Duodenal mucosa (tissue), 2 donors: ENCODE data around the gene MYO16.

Experiments used
- H3K27ac ChIP-seq: one replicate; pipeline ENCODE4 v1.7.0; 2013; ENCODE audit warnings: low read depth, low read length
- H3K27me3 ChIP-seq, 2 donors: one replicate each; pipeline ENCODE4 v1.7.0; 2013; ENCODE audit warnings: low read length in 2 of 2, control low read depth in 1 of 2; ENCODE audit not compliant: insufficient read depth in 2 of 2, control insufficient read depth in 1 of 2
- H3K36me3 ChIP-seq, 2 donors: one replicate each; pipeline ENCODE4 v1.7.0; 2013; ENCODE audit warnings: low read length in 2 of 2, control low read depth in 1 of 2; ENCODE audit not compliant: insufficient read depth in 2 of 2, control insufficient read depth in 1 of 2
- H3K4me1 ChIP-seq, 2 donors: one replicate each; pipeline ENCODE4 v1.7.0; 2013; ENCODE audit warnings: low read length in 2 of 2, control low read depth in 1 of 2; ENCODE audit not compliant: insufficient read depth in 2 of 2, control insufficient read depth in 1 of 2
- H3K4me3 ChIP-seq, 2 donors: one replicate each; pipeline ENCODE4 v1.7.0; 2013; ENCODE audit warnings: low read length in 2 of 2, low read depth in 1 of 2
- H3K9ac ChIP-seq, 2 donors: one replicate each; pipeline ENCODE4 v1.7.0; 2013; ENCODE audit warnings: low read length in 2 of 2, low read depth in 1 of 2
- H3K9me3 ChIP-seq, 2 donors: one replicate each; pipeline ENCODE4 v1.7.0; 2013; ENCODE audit warnings: low read length in 2 of 2, control low read depth in 1 of 2; ENCODE audit not compliant: control insufficient read depth in 1 of 2

MYO16 gene

DNA sequence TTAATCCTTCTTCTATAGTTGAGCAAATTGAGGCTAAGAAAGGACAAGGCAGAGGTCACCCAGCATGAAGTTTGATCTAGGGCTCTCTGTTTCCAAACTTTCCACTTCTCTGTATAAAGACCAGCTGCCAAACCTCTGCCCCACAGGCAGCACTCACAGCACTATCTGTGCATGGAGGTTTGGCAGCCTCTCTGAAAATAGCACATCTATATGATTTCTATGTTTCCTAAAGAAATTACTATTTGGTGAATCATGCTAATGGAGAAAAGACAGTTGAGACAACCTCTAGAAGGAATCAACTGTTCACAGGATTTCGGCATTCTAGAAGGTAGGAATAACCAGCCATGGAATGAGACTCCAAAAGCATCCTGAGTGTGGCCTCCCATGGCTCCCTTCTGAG is 602.5 kb downstream of the MYO16 start:
- Histone ChIP-seq H3K27ac (no peak overlapping the region), H3K27me3 (no peaks in the 10 kb centered on the region), H3K4me3 (no peak overlapping the region), H3K36me3 (no peaks in the 10 kb centered on the region), H3K4me1 (no peaks in the 10 kb centered on the region), H3K9ac (no peak overlapping the region), H3K9me3 (no peaks in the 10 kb centered on the region)

DNA sequence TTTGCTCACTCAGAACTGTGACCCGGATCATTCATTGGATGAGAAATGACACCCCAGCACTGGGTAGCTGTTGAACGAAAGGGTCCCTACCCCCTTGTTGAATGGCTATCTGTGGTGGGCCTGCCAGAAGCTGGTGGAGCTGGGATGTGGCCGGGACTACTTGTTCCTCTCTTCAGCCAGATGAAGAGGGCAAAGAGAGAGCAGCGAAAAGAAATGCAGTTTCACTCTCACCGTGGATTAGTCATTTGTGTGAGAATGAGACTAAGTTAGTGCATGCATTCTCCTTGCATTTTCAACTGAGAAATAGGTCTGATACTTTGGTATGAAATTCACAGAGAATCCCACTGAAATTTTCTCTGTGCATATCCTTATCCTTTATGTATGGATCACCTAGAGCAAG is 603.9 kb downstream of the MYO16 start:
- Histone ChIP-seq H3K36me3 (no peaks in the 10 kb centered on the region), H3K9ac (no peak overlapping the region), H3K27me3 (no peaks in the 10 kb centered on the region), H3K27ac (no peak overlapping the region), H3K4me1 (no peaks in the 10 kb centered on the region), H3K9me3 (no peaks in the 10 kb centered on the region), H3K4me3 (no peak overlapping the region)

DNA sequence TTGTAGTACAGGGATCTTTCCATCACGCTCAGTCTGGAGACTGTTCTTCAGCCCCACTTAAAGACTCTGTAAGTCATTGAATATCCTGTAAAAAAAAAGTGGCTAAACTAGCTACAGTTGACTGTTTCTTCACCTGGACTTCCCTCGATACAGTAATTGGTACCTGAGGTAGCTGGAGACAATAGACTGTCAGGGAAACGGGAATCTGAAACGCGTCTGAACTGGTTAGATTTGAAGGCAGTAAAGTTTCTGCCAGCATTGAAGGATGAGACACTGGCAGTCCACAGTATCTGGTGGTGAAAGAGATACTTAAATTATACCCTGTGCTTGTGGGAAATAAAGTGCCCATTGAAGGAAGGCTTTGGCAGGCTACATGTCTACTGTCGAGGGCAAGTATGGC is 606.5 kb downstream of the MYO16 start:
- no peaks in the 10 kb centered on the region for H3K4me1 ChIP-seq
- H3K9ac ChIP-seq, result no peak overlapping the region
- H3K9me3 ChIP-seq, result no peaks in the 10 kb centered on the region
- H3K36me3 ChIP-seq, result no peaks in the 10 kb centered on the region
- no peak overlapping the region for H3K27ac ChIP-seq
- H3K27me3 ChIP-seq, result no peaks in the 10 kb centered on the region
- H3K4me3 ChIP-seq, result no peak overlapping the region

DNA sequence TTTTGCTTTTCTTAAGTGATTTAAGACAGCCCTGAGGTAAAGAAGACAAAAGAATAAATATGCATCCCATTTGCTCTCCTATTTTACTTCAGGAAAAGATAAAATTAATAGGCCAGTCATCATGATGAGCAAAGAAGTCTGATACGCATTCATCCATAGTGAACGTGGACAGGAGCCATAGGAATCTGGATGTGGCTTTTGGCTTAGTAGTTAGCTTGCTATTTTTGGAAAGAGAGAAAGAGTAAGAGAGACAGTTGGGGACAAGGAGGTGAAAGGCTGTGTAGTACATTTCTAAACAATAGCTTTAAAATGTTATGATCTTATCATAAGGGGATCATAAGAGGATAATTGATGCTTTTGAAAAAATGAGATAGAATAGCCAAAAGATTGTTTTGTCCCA is 611.7 kb downstream of the MYO16 start:
- no peak overlapping the region for H3K4me3 ChIP-seq
- no peak overlapping the region for H3K9ac ChIP-seq
- no peaks in the 10 kb centered on the region for H3K36me3 ChIP-seq
- no peaks in the 10 kb centered on the region for H3K4me1 ChIP-seq
- no peaks in the 10 kb centered on the region for H3K9me3 ChIP-seq
- H3K27ac ChIP-seq, result no peak overlapping the region
- H3K27me3 ChIP-seq, result no peaks in the 10 kb centered on the region

DNA sequence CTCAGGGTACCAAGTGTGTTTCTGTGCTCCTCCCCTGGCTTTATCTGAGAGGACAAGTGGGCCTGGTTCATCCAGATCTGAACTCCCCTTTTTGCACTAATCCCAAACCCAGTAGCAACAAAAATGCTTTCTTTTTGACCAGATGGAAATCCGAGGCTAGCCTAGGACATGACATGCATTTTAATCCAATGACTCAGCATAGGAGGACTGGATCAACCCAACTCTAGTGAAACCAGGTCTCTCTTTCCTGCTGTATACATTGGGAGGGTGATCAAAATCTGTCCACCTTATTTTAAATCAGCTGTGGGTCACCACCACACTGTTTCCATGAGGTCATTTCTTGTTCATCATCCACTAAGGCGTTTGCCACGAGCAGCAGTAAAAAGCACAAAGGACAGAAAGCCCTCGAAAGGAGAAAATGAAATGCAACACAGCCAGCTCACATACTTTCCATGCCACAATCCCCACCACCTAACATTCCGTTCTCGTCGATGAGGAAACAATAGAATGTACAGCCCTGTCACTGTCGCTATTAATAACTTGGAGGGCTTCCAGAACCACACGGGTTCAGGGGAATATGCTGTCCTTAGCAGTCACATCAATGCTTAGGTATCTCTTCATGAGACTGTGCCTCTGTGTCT is 614.0 kb downstream of the MYO16 start:
- Histone ChIP-seq H3K36me3 (no peaks in the 10 kb centered on the region), H3K4me1 (no peaks in the 10 kb centered on the region), H3K9me3 (no peaks in the 10 kb centered on the region), H3K9ac (no peak overlapping the region), H3K27me3 (no peaks in the 10 kb centered on the region), H3K4me3 (no peak overlapping the region), H3K27ac (no peak overlapping the region)

DNA sequence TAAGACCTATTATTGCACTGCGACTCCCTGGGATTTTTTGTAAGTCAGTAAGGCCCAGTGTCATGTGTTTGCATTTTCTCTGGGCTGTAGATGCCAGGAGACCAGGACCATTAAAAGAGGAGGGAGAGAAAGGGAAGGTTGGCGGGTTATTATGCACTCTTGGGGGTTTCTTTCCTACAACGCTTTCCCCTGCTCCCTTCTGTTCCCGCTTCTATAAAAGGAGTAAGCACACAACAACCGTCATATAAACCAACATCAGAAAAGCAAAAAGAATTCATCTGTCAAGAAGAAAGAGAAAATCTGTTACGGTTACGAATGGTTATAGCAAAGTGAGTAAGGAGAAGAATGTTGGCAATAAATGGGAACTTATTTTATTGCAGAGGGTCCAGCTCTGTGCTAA is 615.2 kb downstream of the MYO16 start:
- Histone ChIP-seq H3K9me3 (no peaks in the 10 kb centered on the region), H3K4me3 (no peak overlapping the region), H3K9ac (no peak overlapping the region), H3K4me1 (no peaks in the 10 kb centered on the region), H3K36me3 (no peaks in the 10 kb centered on the region), H3K27ac (no peak overlapping the region), H3K27me3 (no peaks in the 10 kb centered on the region)

DNA sequence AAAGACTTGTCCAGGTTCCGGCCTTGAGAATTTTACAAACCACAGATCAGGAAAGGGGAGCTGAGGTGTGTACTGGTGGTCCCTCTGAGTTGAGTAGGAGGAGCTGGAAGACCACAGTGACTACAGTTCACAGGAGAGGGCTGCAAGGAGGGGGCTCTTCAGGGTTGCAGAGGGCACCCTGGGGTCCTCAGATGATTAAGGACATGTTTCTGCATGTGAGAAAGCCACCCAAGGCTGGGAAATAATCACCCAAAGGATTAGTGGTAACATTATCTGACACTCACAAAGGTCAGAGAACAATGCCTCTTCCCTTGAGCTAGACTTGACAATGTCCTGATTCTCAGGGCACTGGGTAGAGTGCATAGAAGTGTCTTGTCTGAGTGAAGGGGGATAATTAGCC is 616.6 kb downstream of the MYO16 start:
- H3K36me3 ChIP-seq, result no peaks in the 10 kb centered on the region
- no peaks in the 10 kb centered on the region for H3K4me1 ChIP-seq
- no peak overlapping the region for H3K9ac ChIP-seq
- H3K4me3 ChIP-seq, result no peak overlapping the region
- H3K9me3 ChIP-seq, result no peaks in the 10 kb centered on the region
- no peak overlapping the region for H3K27ac ChIP-seq
- no peaks in the 10 kb centered on the region for H3K27me3 ChIP-seq

DNA sequence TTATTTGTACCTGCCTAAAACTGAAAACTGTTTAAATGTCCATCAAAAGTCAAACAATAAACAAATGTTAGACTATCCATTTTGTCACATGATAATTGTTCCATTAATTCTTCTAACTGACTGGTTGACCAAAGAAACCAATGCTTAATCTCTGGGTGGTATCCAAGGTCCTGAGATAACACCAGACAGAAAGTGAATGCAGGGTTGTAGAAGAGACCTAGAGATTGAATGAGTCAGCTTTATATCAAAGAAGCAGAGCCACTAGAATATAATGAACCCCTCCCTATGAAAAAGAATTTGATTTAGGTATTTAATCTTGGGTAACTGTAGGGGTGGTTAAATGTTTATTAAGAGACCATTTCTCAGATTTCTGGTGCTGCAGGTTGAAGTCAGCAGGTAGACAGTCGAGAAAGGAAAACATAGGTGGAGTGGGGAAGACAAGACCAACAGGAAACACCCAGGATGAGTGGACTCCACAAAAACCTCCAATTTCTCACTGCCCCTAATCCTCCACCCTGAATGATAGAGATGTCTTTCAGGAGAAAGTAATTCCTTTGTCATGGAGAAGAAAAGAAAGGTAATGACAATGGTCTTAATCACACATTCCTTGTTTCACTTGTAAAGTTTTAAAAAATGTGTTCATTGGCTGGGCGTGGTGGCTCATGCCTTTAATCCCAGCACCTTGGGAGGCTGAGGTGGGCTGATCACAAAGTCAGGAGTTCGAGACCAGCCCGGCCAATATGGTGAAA is 620.5 kb downstream of the MYO16 start:
- Histone ChIP-seq H3K36me3 (no peaks in the 10 kb centered on the region), H3K27ac (no peak overlapping the region)

DNA sequence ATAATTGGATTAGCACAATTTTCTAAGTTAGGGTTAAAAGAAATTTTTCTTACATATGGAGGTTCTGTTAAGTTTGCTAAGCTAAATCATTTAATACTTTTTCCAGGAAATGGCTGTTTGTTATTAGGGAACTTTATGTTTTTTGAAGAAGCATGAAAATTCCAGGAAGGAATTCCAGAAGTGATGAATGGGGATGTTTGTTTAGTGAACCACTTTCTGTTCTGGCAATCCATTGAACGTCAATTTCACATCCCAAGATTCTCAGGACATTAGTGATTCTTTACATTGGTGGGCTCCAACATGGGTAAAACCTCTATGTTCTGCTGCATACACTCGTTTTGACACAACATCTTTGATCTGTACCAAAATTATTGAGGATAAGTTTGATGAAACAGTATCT is 622.5 kb downstream of the MYO16 start:
- H3K27me3 ChIP-seq, result no peaks in the 10 kb centered on the region
- no peaks in the 10 kb centered on the region for H3K4me1 ChIP-seq
- no peak overlapping the region for H3K27ac ChIP-seq
- no peaks in the 10 kb centered on the region for H3K36me3 ChIP-seq
- no peaks in the 10 kb centered on the region for H3K9me3 ChIP-seq
- H3K4me3 ChIP-seq, result no peak overlapping the region
- H3K9ac ChIP-seq, result no peak overlapping the region

More for the DNA sequence above, 620.5 kb downstream of the MYO16 start:
- Histone ChIP-seq H3K4me3 (no peak overlapping the region), H3K4me1 (no peaks in the 10 kb centered on the region), H3K9me3 (no peaks in the 10 kb centered on the region), H3K9ac (no peak overlapping the region), H3K27me3 (no peaks in the 10 kb centered on the region)

DNA sequence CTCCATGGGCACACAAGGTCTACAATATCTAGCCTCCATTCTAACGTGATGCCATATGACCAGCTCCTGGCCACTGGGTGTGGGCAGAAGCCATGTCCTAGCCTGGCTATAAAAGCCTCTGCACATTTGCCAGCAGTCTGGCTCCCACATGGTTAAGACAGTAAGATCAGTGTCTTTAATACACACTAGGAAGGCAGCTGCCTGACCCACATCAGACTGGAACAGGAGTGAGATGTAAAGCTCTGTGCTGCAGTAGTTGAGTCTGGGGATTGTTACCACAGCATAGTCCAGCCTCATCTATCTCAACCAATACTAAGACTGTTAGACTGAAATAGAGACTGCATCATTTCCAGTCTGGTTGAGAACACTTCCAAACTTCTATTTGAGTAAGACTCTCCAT is 623.9 kb downstream of the MYO16 start:
- H3K9me3 ChIP-seq, result peaks cover 0 to 2% of the 10 kb centered on the region in 2 donors
- no peaks in the 10 kb centered on the region for H3K4me1 ChIP-seq
- no peak overlapping the region for H3K4me3 ChIP-seq
- no peak overlapping the region for H3K9ac ChIP-seq
- no peak overlapping the region for H3K27ac ChIP-seq
- H3K36me3 ChIP-seq, result no peaks in the 10 kb centered on the region
- H3K27me3 ChIP-seq, result no peaks in the 10 kb centered on the region
